Measurements from ENCODE around the gene OXTR.
"Not testable (repeated sequence)": the region's sequence is repeated elsewhere in the genome, so short reads cannot be mapped to it uniquely, and the experiment has no call there.

The OXTR gene

GRCh38 chr3:8743021-8743601 lies 26.3 kb downstream of the OXTR start:
- in situ Hi-C loops (cut with MboI; ENCODE audit: low sequenced_read_pairs) = no loop called here

- in situ Hi-C loops (cut with MboI; ENCODE audit: low sequenced_read_pairs) = no loop called here
These were observed 27.7 kb downstream of the OXTR start for GRCh38 chr3:8741581-8742261.

DNA sequence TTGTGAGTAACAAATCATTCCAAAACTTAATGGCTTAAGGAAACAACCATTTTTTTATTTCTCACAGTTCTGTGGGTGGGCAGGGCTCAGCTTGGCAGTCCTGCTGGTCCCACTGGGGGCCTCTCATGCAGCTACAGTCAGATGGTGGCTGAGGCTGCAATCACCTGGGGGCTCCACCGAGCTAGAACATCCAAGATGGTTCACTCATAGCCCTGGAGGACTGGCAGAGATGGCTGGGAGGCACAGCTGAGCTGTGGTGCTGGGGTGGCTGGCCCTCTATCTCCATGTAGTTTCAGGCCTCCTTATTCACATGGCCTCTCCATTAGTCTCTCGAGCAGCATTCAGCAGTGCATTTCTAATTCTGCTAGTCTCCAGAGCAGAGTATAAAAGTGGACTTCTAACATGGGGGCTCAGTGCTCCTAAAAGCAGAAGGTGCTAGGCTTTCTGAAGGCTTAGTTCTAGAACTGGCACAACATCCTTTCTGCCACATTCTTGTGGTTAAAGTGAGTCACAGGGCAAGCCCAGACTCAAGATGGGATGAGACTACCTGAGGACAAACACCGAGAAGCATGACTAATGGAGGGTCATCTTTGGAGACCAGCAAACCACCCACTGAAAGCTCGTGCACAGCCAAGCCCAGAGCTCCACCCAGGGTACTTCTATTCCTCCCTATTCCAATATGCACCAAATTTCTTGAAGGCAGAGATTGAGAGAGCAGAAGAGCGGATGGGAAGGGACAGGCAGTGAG lies 29.5 kb downstream of the OXTR start:
- in situ Hi-C loops (cut with MboI; ENCODE audit: low sequenced_read_pairs) = no loop called here

- in situ Hi-C loops (cut with MboI; ENCODE audit: low sequenced_read_pairs) = no loop called here
These were observed 30.8 kb downstream of the OXTR start for GRCh38 chr3:8738639-8739038.

DNA sequence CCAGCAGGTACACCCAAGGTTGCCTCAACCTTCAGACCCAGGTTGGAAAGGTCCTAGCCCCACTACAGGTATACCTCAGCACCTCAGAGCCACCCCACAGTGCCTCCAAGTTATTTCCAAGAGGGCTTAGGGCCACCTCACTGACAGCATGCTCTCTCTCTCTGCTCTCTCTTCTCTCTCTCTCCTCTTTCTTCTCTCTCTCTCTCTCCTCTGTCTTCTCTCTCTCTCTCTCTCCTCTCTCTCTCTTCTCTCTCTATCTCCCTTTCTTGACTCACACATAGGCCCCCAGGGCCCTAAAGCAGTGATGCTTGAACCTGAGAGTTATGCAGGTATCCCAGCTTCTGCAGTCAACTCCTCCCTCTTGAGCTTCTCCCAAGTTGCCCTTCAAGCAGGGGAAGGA lies 31.6 kb downstream of the OXTR start:
- in situ Hi-C loops (cut with MboI; ENCODE audit: low sequenced_read_pairs) = no loop called here

- in situ Hi-C loops (cut with MboI; ENCODE audit: low sequenced_read_pairs) = no loop called here
These were observed 32.1 kb downstream of the OXTR start for GRCh38 chr3:8737301-8737700.

DNA sequence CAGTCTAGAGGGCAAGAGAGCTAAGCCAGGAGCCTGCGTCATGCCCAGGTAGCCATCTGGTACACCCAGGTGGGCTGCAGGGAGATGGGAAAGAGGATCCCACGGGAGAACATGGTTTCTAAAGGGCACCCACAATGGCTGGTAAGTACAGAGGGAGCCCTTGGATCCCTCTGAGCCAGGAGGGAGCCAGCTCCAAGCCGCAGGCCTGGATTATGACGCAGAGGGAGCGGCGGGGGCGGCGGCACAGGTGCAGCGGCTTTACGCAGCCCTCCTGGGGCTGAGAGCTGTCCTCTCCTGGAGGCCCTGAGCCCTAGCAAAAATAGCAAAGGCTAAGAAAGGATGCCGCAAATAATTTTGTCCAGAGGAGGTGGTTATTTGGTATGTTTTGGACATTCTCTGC lies 33.0 kb downstream of the OXTR start:
- in situ Hi-C loops (cut with MboI; ENCODE audit: low sequenced_read_pairs) = no loop called here

- in situ Hi-C loops (cut with MboI; ENCODE audit: low sequenced_read_pairs) = no loop called here
These were observed 34.5 kb downstream of the OXTR start for GRCh38 chr3:8734908-8735307.

DNA sequence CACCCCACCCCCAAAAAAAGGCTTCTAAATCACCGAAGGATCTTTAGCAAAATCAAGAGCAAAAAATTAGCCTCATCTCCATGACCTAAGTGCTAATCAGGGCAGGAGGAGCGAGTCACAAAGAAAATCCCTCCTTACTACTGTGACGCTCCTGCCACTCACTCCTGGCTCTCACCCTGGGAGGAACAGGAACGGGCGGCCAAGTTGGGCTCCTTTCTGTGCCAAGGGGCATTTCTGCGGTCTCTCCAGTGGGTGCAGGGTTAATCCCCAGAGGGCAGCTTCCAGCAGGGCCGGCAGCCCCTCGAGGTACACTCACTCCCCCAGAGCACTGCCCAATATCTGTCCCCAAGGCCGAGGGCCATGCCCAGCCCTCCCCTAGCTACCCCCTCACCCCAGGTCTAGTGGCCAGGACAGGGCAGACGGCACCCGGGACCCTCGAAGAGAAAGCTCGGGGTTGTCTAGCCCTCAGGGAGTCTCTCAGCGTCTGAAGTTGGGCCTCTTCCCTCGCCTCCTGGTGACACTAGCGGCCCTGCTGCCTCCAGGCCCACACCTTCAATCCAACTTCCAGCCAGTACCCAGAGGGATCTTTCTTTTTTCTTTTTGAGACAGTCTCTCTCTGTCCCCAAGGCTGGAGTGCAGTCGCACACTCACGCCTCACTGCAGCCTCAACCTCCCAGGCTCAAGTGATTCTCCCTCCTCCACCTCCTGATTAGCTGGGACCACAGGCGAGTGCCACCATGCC lies 35.1 kb downstream of the OXTR start:
- in situ Hi-C loops (cut with MboI; ENCODE audit: low sequenced_read_pairs) = no loop called here

GRCh38 chr3:8733332-8734094 lies 35.9 kb downstream of the OXTR start, which contains the start of gene CAV3:
Gene CAV3 (plus strand): TSS chr3:8733802. CDS start chr3:8733877, 75 bp downstream.
- in situ Hi-C loops (cut with MboI; ENCODE audit: low sequenced_read_pairs) = no loop called here

DNA sequence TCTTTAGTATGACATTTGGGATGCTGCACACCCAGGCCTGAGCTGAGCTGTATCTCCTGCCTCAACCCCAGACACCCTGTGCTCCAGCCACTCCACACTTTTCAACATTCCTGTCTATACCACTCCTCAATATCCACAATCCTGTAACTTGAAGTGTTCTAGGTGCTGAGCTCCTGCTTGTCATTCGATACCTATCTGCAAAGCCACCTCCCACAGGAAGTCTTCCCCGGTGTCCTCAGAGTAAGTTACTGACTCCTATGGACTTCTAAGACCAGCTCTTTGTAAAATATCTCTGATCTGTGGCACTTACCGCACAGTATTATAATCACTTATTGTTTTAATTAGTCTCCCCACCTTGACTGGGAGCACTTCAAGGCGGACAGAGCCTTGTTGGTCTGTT lies 37.0 kb downstream of the OXTR start:
- in situ Hi-C loops (cut with MboI; ENCODE audit: low sequenced_read_pairs) = no loop called here

DNA sequence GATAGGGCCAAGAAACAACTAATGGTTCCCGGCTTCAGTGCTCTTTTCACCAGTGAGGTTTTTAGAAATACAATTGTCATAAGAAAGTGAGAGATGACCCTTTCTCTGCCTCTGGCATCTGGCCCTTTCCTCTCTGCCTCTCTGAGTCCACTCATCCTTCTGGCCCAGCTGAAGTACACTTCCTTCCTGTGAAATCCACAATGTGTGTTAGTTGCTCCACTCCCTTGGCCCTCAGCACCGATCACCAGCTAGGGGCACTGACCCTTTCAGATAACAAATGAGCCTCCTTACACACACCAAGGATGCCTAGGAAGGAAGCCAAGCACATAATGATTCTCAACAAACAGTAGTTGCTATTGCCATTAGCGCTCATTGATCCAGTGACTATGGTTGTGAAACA lies 38.8 kb downstream of the OXTR start:
- in situ Hi-C loops (cut with MboI; ENCODE audit: low sequenced_read_pairs) = no loop called here

- in situ Hi-C loops (cut with MboI; ENCODE audit: low sequenced_read_pairs) = no loop called here
These were observed 39.9 kb downstream of the OXTR start for GRCh38 chr3:8729479-8729878.

- in situ Hi-C loops (cut with MboI; ENCODE audit: low sequenced_read_pairs) = no loop called here
These were observed 41.6 kb downstream of the OXTR start for GRCh38 chr3:8727605-8728512.

- in situ Hi-C loops (cut with MboI; ENCODE audit: low sequenced_read_pairs) = no loop called here
These were observed 45.2 kb downstream of the OXTR start for GRCh38 chr3:8724108-8724752.

GRCh38 chr3:8723612-8724011 lies 45.8 kb downstream of the OXTR start:
- in situ Hi-C loops (cut with MboI; ENCODE audit: low sequenced_read_pairs) = no loop called here

GRCh38 chr3:8722808-8723207 lies 46.6 kb downstream of the OXTR start:
- in situ Hi-C loops (cut with MboI; ENCODE audit: low sequenced_read_pairs) = no loop called here

DNA sequence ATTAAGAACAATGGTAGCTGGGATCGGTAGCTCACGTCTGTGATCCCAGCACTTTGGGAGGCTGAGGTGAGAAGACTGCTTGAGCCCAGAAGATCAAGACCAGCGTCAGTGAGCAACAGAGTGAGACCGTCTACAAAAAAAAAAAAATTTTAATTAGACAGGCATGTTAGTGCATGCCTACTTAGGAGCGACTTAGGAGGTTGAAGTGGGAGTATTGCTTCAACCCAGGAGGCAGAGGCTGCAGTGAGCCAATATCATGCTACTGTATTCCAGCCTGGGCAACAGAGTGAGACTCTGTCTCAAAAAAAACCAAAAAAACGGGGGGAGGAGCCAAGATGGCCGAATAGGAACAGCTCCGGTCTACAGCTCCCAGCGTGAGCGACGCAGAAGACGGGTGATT lies 53.7 kb downstream of the OXTR start:
- in situ Hi-C loops (cut with MboI; ENCODE audit: low sequenced_read_pairs) = not testable (repeated sequence)

Measured in HL-60/S4 treated with phorbol 12-myristate 13-acetate at 8.2 ng/mL for 4 days and 3 days (cell line).